MM.1S (cell line): Measurements from ENCODE around the gene ACIN1.

ENCODE experiments used
- DNase-seq: peaks from one replicate; pipeline ENCODE4 v3.0.0-alpha.2; 2015
- H2AFZ ChIP-seq: fragments of 300-600 bp; sonication (generic); 2 replicates; pipeline ENCODE4 v1.6.0; 2016; ENCODE audit warnings: antibody characterized with exemption, low read length
- H3F3A ChIP-seq: fragments of 300-600 bp; sonication (generic); 2 replicates; pipeline ENCODE4 v1.6.1; 2016; ENCODE audit warnings: mild to moderate bottlenecking, antibody characterized with exemption, low read length, moderate library complexity, mixed read lengths; ENCODE audit not compliant: insufficient read depth
- H3K27ac ChIP-seq: fragments of 300-600 bp; sonication (generic); 2 replicates; pipeline ENCODE4 v1.5.1; 2016; ENCODE audit warnings: mild to moderate bottlenecking, low read length
- H3K27me3 ChIP-seq: fragments of 300-600 bp; sonication (generic); replicated peaks from 2 replicates; pipeline ENCODE4 v1.6.0; 2016; ENCODE audit warnings: low read length; ENCODE audit not compliant: insufficient read depth
- H3K36me3 ChIP-seq: fragments of 300-600 bp; sonication (generic); replicated peaks from 2 replicates; pipeline ENCODE4 v1.6.1; 2016; ENCODE audit warnings: mild to moderate bottlenecking, low read length, mixed read lengths; ENCODE audit not compliant: insufficient read depth
- H3K4me1 ChIP-seq: fragments of 300-600 bp; sonication (generic); 2 replicates; pipeline ENCODE4 v1.6.1; 2016; ENCODE audit warnings: low read length, mixed read lengths
- H3K4me2 ChIP-seq: fragments of 300-600 bp; sonication (generic); 2 replicates; pipeline ENCODE4 v1.6.0; 2016; ENCODE audit warnings: low read depth, low read length
- H3K4me3 ChIP-seq: fragments of 300-600 bp; sonication (generic); 2 replicates; pipeline ENCODE4 v1.5.1; 2016; ENCODE audit warnings: low read length, mixed read lengths
- H3K79me2 ChIP-seq: fragments of 300-600 bp; sonication (generic); 2 replicates; pipeline ENCODE4 v1.6.1; 2016; ENCODE audit warnings: mixed run types, low read length, mixed read lengths
- H3K9ac ChIP-seq: fragments of 300-600 bp; sonication (generic); 2 replicates; pipeline ENCODE4 v1.6.1; 2016; ENCODE audit warnings: low read length, mixed read lengths
- H3K9me2 ChIP-seq: fragments of 300-600 bp; sonication (generic); replicated peaks from 2 replicates; pipeline ENCODE4 v1.6.1; 2016; ENCODE audit warnings: mild to moderate bottlenecking, low read length, mixed read lengths; ENCODE audit not compliant: insufficient read depth
- H3K9me3 ChIP-seq: fragments of 300-600 bp; sonication (generic); replicated peaks from 2 replicates; pipeline ENCODE4 v1.6.1; 2016; ENCODE audit warnings: mild to moderate bottlenecking, low read length, mixed read lengths; ENCODE audit not compliant: insufficient read depth
- H4K20me1 ChIP-seq: fragments of 300-600 bp; sonication (generic); 2 replicates; pipeline ENCODE4 v1.6.1; 2016; ENCODE audit warnings: mild to moderate bottlenecking, low read length, moderate library complexity, mixed read lengths; ENCODE audit not compliant: insufficient read depth
- CTCF ChIP-seq: fragments of 300-600 bp; sonication (generic); IDR thresholded peaks from 2 replicates; pipeline ENCODE4 v1.5.1; 2016; ENCODE audit warnings: antibody characterized with exemption, low read length, mixed read lengths
- EZH2 ChIP-seq: fragments of 300-600 bp; sonication (generic); optimal IDR thresholded peaks from 2 replicates; pipeline ENCODE3; 2017; ENCODE audit warnings: low read depth, mild to moderate bottlenecking, antibody characterized with exemption, low read length, mixed read lengths
- EZH2phosphoT487 ChIP-seq: fragments of 300-600 bp; sonication (generic); IDR thresholded peaks from 2 replicates; pipeline ENCODE4 v1.6.1; 2018; ENCODE audit warnings: antibody characterized with exemption, low read length

The ACIN1 gene

GRCh38 chr14:23106747-23107045 lies 11.8 kb upstream of the ACIN1 start:
- peak overlapping the region; percentile 51; the same call in 1 of the 2 replicates for H3K4me2 ChIP-seq
- H3K36me3 ChIP-seq: no peaks in the 10 kb centered on the region
- no peaks in the 10 kb centered on the region for H3F3A ChIP-seq
- no peaks in the 10 kb centered on the region for H3K27me3 ChIP-seq
- H3K4me3 ChIP-seq: no peak overlapping the region
- no peaks in the 10 kb centered on the region for H3K9me3 ChIP-seq
- TF ChIP-seq EZH2phosphoT487 (no peak), EZH2 (no peak)
- peaks cover 9% of the 10 kb centered on the region for H3K4me1 ChIP-seq
- H3K9ac ChIP-seq: no peak overlapping the region
- no peaks in the 10 kb centered on the region for H3K79me2 ChIP-seq
- H3K9me2 ChIP-seq: no peaks in the 10 kb centered on the region
- H3K27ac ChIP-seq: peak overlapping the region; percentile 28; the same call in 1 of the 2 replicates
- no peak overlapping the region for H2AFZ ChIP-seq
- H4K20me1 ChIP-seq: no peaks in the 10 kb centered on the region
- no peak for DNase-seq

- no peak for DNase-seq
- H3K4me2 ChIP-seq: no peak overlapping the region
- H2AFZ ChIP-seq: no peak overlapping the region
Observed at GRCh38 chr14:23105348-23105824, 10.4 kb upstream of the ACIN1 start.

GRCh38 chr14:23104591-23105347 lies 9.8 kb upstream of the ACIN1 start, which contains the start of gene CIROP:
CIROP (minus strand) TSS chr14:23104989; CDS start chr14:23104920, 69 bp downstream.
- DNase-seq: no peak
- H3F3A ChIP-seq: no peaks in the 10 kb centered on the region
- H3K9me2 ChIP-seq: no peaks in the 10 kb centered on the region
- H4K20me1 ChIP-seq: no peaks in the 10 kb centered on the region
- TF ChIP-seq CTCF (no peak), EZH2phosphoT487 (no peak), EZH2 (no peak)
- no peak within 1 kb of the TSS for H3K9ac ChIP-seq
- H3K4me2 ChIP-seq: no peak within 1 kb of the TSS
- H3K79me2 ChIP-seq: no peaks in the 10 kb centered on the region
- H3K27me3 ChIP-seq: no peaks in the 10 kb centered on the region
- H3K9me3 ChIP-seq: no peaks in the 10 kb centered on the region
- H3K36me3 ChIP-seq: no peaks in the 10 kb centered on the region
- no peak within 1 kb of the TSS for H3K4me3 ChIP-seq
- H3K27ac ChIP-seq: no peak within 1 kb of the TSS
- H3K4me1 ChIP-seq: peaks cover 9% of the 10 kb centered on the region
- no peak within 1 kb of the TSS for H2AFZ ChIP-seq

More at GRCh38 chr14:23105348-23105824, 10.4 kb upstream of the ACIN1 start:
- TF ChIP-seq CTCF (no peak), EZH2phosphoT487 (no peak), EZH2 (no peak)
- no peaks in the 10 kb centered on the region for H3K9me3 ChIP-seq
- H3K36me3 ChIP-seq: no peaks in the 10 kb centered on the region
- no peaks in the 10 kb centered on the region for H3K27me3 ChIP-seq
- no peaks in the 10 kb centered on the region for H3K79me2 ChIP-seq
- H3K4me1 ChIP-seq: peaks cover 9% of the 10 kb centered on the region
- no peak overlapping the region for H3K9ac ChIP-seq
- H3F3A ChIP-seq: no peaks in the 10 kb centered on the region
- H3K9me2 ChIP-seq: no peaks in the 10 kb centered on the region
- no peaks in the 10 kb centered on the region for H4K20me1 ChIP-seq
- no peak overlapping the region for H3K4me3 ChIP-seq
- no peak overlapping the region for H3K27ac ChIP-seq

GRCh38 chr14:23104070-23104590 lies 9.2 kb upstream of the ACIN1 start:
- Histone ChIP-seq H3K4me1 (peaks cover 9% of the 10 kb centered on the region), H3K79me2 (no peaks in the 10 kb centered on the region), H3F3A (no peaks in the 10 kb centered on the region), H3K27me3 (no peaks in the 10 kb centered on the region), H3K36me3 (no peaks in the 10 kb centered on the region), H3K4me2 (no peak overlapping the region), H3K27ac (no peak overlapping the region), H3K4me3 (no peak overlapping the region), H2AFZ (no peak overlapping the region), H3K9me2 (no peaks in the 10 kb centered on the region), H3K9ac (no peak overlapping the region), H4K20me1 (no peaks in the 10 kb centered on the region), H3K9me3 (no peaks in the 10 kb centered on the region)
- DNase-seq: no peak
- no peak for TF ChIP-seq EZH2phosphoT487
- no peak for TF ChIP-seq CTCF
- TF ChIP-seq EZH2: no peak
